Activated CD8-positive, alpha-beta memory T cell treated with anti-CD3 and anti-CD28 coated beads for 1 hour (primary cell): ENCODE measurements around the gene CTNND2.

ENCODE experiments used
- DNase-seq, 2 donors: peaks; one replicate each; pipeline ENCODE4 v3.0.0-alpha.2; 2020; ENCODE audit warnings: low read depth in 1 of 2; ENCODE audit errors: extremely low read depth in 1 of 2

Gene CTNND2

GRCh38 chr5:10969684-10970180, 934.5 kb downstream of the CTNND2 start:
- DNase-seq: no peak

GRCh38 chr5:10964806-10965205, 939.4 kb downstream of the CTNND2 start:
- no peak for DNase-seq

- DNase-seq: no peak
Measured at GRCh38 chr5:10958728-10959127, 945.5 kb downstream of the CTNND2 start.

GRCh38 chr5:10949856-10950630, 954.2 kb downstream of the CTNND2 start:
- DNase-seq: no peak

GRCh38 chr5:10946050-10946449, 958.2 kb downstream of the CTNND2 start:
- DNase-seq: no peak

- DNase-seq: no peak
Measured at GRCh38 chr5:10941900-10942299, 962.3 kb downstream of the CTNND2 start.

GRCh38 chr5:10936081-10936855, 968.0 kb downstream of the CTNND2 start:
- DNase-seq: no peak

GRCh38 chr5:10935536-10935935, 968.7 kb downstream of the CTNND2 start:
- no peak for DNase-seq

- DNase-seq: no peak
Measured at GRCh38 chr5:10934783-10935355, 969.4 kb downstream of the CTNND2 start.

- DNase-seq: no peak
Measured at GRCh38 chr5:10933121-10933520, 971.1 kb downstream of the CTNND2 start.

- DNase-seq: no peak
Measured at GRCh38 chr5:10932426-10932825, 971.8 kb downstream of the CTNND2 start.

GRCh38 chr5:10927608-10928007, 976.6 kb downstream of the CTNND2 start:
- DNase-seq: no peak

GRCh38 chr5:10923310-10923709, 980.9 kb downstream of the CTNND2 start:
- DNase-seq: no peak
